Measurements from ENCODE around the gene IGFALS.

DNA sequence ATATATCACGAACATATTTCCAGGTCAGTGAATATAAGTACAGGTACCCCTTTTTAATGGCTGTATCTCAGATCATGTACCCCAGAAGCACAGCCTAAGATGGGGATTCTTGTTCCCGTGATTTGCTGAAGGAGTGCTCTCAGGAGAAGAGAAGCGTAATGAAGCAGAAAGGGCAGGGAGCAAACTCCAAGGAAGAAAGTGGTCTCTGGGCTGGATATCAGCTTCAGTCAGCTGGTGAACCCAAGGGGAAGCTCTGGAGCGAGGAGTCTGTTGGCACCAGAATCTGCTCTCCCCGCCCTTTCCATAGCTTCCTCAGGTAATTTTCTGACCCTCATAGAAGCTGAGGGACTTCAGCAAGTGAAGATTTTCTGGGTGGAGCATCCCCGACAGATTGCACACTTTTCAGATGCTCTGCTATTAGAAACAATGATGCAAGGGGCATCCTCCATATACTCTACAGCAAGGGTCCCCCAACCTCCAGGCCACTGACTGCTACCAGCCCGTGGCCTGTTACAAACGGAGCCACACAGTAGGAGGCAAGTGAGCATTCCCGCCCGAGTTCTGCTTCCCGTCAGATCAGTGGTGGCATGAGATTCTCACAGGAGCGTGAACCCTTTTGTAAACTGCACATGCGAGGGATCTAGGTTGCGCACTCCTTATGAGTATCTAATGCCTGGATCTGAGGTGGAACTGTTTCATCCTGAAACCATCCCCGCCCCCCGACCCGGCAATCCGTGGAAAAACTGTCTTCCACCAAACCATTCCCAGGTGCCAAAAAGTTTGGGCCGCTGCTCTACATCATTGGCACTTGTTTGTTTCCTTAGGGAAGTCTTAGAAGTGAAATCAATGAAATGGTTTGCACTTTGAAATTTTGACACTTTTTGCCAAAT is 37.9 kb upstream of the IGFALS start:
- TF ChIP-seq, protein P1, sequence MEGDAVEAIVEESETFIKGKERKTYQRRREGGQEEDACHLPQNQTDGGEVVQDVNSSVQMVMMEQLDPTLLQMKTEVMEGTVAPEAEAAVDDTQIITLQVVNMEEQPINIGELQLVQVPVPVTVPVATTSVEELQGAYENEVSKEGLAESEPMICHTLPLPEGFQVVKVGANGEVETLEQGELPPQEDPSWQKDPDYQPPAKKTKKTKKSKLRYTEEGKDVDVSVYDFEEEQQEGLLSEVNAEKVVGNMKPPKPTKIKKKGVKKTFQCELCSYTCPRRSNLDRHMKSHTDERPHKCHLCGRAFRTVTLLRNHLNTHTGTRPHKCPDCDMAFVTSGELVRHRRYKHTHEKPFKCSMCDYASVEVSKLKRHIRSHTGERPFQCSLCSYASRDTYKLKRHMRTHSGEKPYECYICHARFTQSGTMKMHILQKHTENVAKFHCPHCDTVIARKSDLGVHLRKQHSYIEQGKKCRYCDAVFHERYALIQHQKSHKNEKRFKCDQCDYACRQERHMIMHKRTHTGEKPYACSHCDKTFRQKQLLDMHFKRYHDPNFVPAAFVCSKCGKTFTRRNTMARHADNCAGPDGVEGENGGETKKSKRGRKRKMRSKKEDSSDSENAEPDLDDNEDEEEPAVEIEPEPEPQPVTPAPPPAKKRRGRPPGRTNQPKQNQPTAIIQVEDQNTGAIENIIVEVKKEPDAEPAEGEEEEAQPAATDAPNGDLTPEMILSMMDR (IDR thresholded peaks at IDR 0.05): no peak
- TF ChIP-seq POLR2A (IDR thresholded peaks at IDR 0.05): no peak
- TF ChIP-seq POLR2AphosphoS5 (IDR thresholded peaks at IDR 0.05): no peak

All from gastroesophageal sphincter (tissue), 3 donors.